Astrocyte (in vitro differentiated cells and primary cell): ENCODE data around the gene PIGB. TPM values are rescaled to one million over a fixed set of nuclear protein-coding genes. Genes with fewer than 3 reads are reported as not detected.
A peak's percentile ranks its signal among the peaks of the same experiment; 100 is the strongest.

ENCODE experiments used
- DNase-seq: peaks from one replicate; pipeline ENCODE4 v3.0.0-alpha.2; 2010; ENCODE audit warnings: low read depth
- FAIRE-seq: peaks from 2 replicates; lab custom pipeline; 2011; peaks lifted over from hg19 to GRCh38; lab: Jason Lieb, UNC
- H2AFZ ChIP-seq: 2 replicates; pipeline ENCODE4 v1.6.0; 2012; ENCODE audit warnings: low read depth, low read length, inconsistent platforms
- H3K27ac ChIP-seq: 2 replicates; pipeline ENCODE4 v1.5.1; 2011; ENCODE audit warnings: low read depth, low read length, inconsistent platforms
- H3K27me3 ChIP-seq: 2 replicates; pipeline ENCODE4 v1.6.0; 2011; ENCODE audit warnings: low read length, inconsistent platforms; ENCODE audit not compliant: insufficient read depth
- H3K36me3 ChIP-seq: 2 replicates; pipeline ENCODE4 v1.5.1; 2011; ENCODE audit warnings: low read length, inconsistent platforms; ENCODE audit not compliant: insufficient read depth
- H3K4me1 ChIP-seq: 2 replicates; pipeline ENCODE4 v1.5.1; 2011; ENCODE audit warnings: low read length, inconsistent platforms; ENCODE audit not compliant: insufficient read depth
- H3K4me2 ChIP-seq: 2 replicates; pipeline ENCODE4 v1.6.0; 2012; ENCODE audit warnings: low read length, inconsistent platforms
- H3K4me3 ChIP-seq: 2 replicates; pipeline ENCODE4 v1.5.1; 2011; ENCODE audit warnings: low read depth, mild to moderate bottlenecking, low read length, inconsistent platforms; ENCODE audit not compliant: insufficient read depth
- H3K79me2 ChIP-seq: 2 replicates; pipeline ENCODE4 v1.6.0; 2012; ENCODE audit warnings: mild to moderate bottlenecking, low read length, inconsistent platforms; ENCODE audit not compliant: insufficient read depth
- H3K9ac ChIP-seq: 2 replicates; pipeline ENCODE4 v1.6.0; 2012; ENCODE audit warnings: mild to moderate bottlenecking, low read length, inconsistent platforms
- H3K9me3 ChIP-seq: 2 replicates; pipeline ENCODE4 v1.5.1; 2012; ENCODE audit warnings: low read depth, mild to moderate bottlenecking, low read length, inconsistent platforms; ENCODE audit not compliant: insufficient read depth
- H4K20me1 ChIP-seq: 2 replicates; pipeline ENCODE4 v1.6.0; 2012; ENCODE audit warnings: low read length, inconsistent platforms; ENCODE audit not compliant: insufficient read depth
- H3K27ac Mint-ChIP-seq: one replicate; pipeline ENCODE4 v1.8.0; 2021; ENCODE audit warnings: mild to moderate bottlenecking, mixed read lengths; ENCODE audit not compliant: unreplicated experiment
- H3K27me3 Mint-ChIP-seq: one replicate; pipeline ENCODE4 v1.8.0; 2021; ENCODE audit warnings: low read depth, mixed read lengths; ENCODE audit not compliant: unreplicated experiment
- H3K36me3 Mint-ChIP-seq: one replicate; pipeline ENCODE4 v1.8.0; 2021; ENCODE audit warnings: low read depth, mixed read lengths; ENCODE audit not compliant: unreplicated experiment
- H3K4me1 Mint-ChIP-seq: one replicate; pipeline ENCODE4 v1.8.0; 2021; ENCODE audit warnings: low read depth, mixed read lengths; ENCODE audit not compliant: unreplicated experiment
- H3K4me3 Mint-ChIP-seq: one replicate; pipeline ENCODE4 v1.8.0; 2021; ENCODE audit warnings: mild to moderate bottlenecking, moderate library complexity, mixed read lengths; ENCODE audit not compliant: unreplicated experiment
- H3K9me3 Mint-ChIP-seq: one replicate; pipeline ENCODE4 v1.8.0; 2021; ENCODE audit warnings: mild to moderate bottlenecking, mixed read lengths; ENCODE audit not compliant: unreplicated experiment
- EZH2 ChIP-seq: IDR thresholded peaks from 2 replicates; pipeline ENCODE4 v1.6.1; 2012; ENCODE audit warnings: mild to moderate bottlenecking, low read length, inconsistent platforms; ENCODE audit not compliant: insufficient read depth
- total RNA-seq: library from RNA; stranded (reverse); gene quantifications from 2 replicates; pipeline ENCODE4 v1.2.1, GENCODE V29; 2021
- TF ChIP-seq, protein P1 (sequence below): IDR thresholded peaks from 2 replicates; pipeline ENCODE4 v1.5.1; 2011; ENCODE audit warnings: low read depth, mild to moderate bottlenecking, inconsistent platforms, low read length, moderate library complexity; ENCODE audit not compliant: insufficient read depth

Gene PIGB
- total RNA-seq, 1 donor from 2014 or later: 10.6 TPM

DNA sequence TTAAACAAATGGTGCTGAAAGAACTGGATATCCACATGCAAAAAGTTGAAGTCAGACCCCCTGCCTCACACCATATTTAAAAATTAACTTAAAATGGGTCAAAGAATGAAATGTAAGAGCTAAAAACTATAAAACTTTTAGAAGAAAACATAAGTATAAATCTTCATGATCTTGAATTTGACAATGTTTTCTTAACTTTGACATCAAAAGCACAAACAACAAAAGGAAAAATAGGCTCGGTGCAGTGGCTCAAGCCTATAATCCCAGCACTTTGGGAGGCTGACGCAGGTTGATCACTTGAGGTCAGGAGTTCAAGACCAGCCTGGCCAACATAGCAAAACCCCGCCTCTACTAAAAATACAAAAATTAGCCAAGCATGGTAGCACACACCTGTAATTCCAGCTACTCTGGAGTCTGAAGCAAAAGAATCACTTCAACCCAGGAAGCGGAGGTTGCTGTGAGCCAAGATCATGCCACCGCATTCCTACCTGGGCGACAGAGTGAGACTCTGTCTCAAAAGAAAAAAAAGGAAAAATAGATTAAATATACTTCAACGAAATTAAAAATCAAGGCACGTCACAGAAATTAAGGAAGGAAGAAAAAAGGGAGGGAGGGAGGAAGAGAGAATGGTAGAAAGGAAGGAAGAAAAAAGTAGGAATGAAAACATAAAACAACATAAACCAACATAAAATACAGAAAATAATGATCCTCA lies 30.9 kb upstream of the PIGB start:
- H3K27ac ChIP-seq: no peak overlapping the region
- H3K79me2 ChIP-seq: peaks cover 47% of the 10 kb centered on the region
- no peaks in the 10 kb centered on the region for H3K27me3 Mint-ChIP-seq
- FAIRE-seq: no peak
- H3K4me3 Mint-ChIP-seq: peak overlapping the region; percentile 89
- peak overlapping the region; percentile 96 for H3K9ac ChIP-seq
- no peaks in the 10 kb centered on the region for H3K27me3 ChIP-seq
- H3K9me3 ChIP-seq: no peaks in the 10 kb centered on the region
- H3K4me1 ChIP-seq: peaks cover 8% of the 10 kb centered on the region
- H3K36me3 ChIP-seq: no peaks in the 10 kb centered on the region
- H3K4me3 ChIP-seq: no peak overlapping the region
- no peak overlapping the region for H2AFZ ChIP-seq
- H3K27ac Mint-ChIP-seq: peak overlapping the region; percentile 83
- H3K9me3 Mint-ChIP-seq: no peaks in the 10 kb centered on the region
- H4K20me1 ChIP-seq: peaks cover 4% of the 10 kb centered on the region
- H3K4me2 ChIP-seq: peak overlapping the region; percentile 94
- peaks cover 2% of the 10 kb centered on the region for H3K36me3 Mint-ChIP-seq
- TF ChIP-seq EZH2: no peak
- TF ChIP-seq, protein P1, sequence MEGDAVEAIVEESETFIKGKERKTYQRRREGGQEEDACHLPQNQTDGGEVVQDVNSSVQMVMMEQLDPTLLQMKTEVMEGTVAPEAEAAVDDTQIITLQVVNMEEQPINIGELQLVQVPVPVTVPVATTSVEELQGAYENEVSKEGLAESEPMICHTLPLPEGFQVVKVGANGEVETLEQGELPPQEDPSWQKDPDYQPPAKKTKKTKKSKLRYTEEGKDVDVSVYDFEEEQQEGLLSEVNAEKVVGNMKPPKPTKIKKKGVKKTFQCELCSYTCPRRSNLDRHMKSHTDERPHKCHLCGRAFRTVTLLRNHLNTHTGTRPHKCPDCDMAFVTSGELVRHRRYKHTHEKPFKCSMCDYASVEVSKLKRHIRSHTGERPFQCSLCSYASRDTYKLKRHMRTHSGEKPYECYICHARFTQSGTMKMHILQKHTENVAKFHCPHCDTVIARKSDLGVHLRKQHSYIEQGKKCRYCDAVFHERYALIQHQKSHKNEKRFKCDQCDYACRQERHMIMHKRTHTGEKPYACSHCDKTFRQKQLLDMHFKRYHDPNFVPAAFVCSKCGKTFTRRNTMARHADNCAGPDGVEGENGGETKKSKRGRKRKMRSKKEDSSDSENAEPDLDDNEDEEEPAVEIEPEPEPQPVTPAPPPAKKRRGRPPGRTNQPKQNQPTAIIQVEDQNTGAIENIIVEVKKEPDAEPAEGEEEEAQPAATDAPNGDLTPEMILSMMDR: no peak
- no peak for DNase-seq
- peaks cover 7% of the 10 kb centered on the region for H3K4me1 Mint-ChIP-seq

DNA sequence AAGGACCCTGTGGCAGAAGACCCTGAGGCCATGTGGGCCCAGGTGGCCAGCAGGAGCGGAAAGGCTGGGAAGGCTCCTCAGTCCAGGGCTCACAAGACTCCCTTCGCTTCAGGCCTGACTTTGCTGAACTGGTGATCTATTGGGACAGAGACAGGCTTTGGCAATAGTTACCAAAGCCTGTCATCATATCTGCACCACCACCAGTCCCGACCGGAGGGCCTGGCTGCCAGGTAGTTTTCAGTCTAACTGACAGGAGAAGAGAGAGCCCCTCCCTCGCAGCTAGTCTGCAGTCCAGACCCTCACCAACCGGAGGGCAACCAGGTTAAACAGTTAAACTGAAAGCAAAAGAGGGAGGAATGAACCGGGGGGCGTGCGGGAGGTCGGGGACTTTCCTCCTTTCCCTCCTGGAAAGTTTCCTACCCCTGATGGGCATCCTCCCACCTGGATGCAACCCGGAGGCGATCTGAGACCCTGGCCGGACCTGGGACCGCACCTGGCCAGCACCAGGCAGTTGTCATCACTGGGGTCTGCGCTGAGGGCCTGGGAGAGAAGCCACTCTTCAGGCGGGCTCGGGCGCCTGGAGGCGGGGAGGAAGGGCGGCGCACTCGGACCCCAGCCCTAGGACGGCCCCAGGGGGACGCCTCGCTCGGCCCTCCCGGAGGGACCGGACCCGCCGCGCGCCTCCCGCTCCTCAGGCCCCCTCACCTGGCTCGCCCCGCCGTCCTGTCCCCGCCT lies 29.8 kb upstream of the PIGB start:
- peak overlapping the region; percentile 83 for H3K27ac Mint-ChIP-seq
- peak; percentile 17 for DNase-seq
- H3K36me3 ChIP-seq: no peaks in the 10 kb centered on the region
- H3K79me2 ChIP-seq: peaks cover 39% of the 10 kb centered on the region
- TF ChIP-seq EZH2: no peak
- TF ChIP-seq, protein P1: no peak
- H3K9ac ChIP-seq: peak overlapping the region; percentile 96
- peaks cover 4% of the 10 kb centered on the region for H3K4me1 Mint-ChIP-seq
- H4K20me1 ChIP-seq: peaks cover 4% of the 10 kb centered on the region
- FAIRE-seq: no peak
- H3K9me3 Mint-ChIP-seq: no peaks in the 10 kb centered on the region
- peak overlapping the region; percentile 86 for H3K4me3 ChIP-seq
- H3K27ac ChIP-seq: peak overlapping the region; percentile 84
- peak overlapping the region; percentile 89 for H3K4me3 Mint-ChIP-seq
- peaks cover 2% of the 10 kb centered on the region for H3K36me3 Mint-ChIP-seq
- H2AFZ ChIP-seq: peak overlapping the region; percentile 98
- H3K4me1 ChIP-seq: peaks cover 7% of the 10 kb centered on the region
- H3K27me3 ChIP-seq: no peaks in the 10 kb centered on the region
- H3K9me3 ChIP-seq: no peaks in the 10 kb centered on the region
- peak overlapping the region; percentile 94 for H3K4me2 ChIP-seq
- H3K27me3 Mint-ChIP-seq: no peaks in the 10 kb centered on the region
